B cell (primary cell): ENCODE measurements around the gene IL17B. TPM values are rescaled to one million over a fixed set of nuclear protein-coding genes. Genes with fewer than 3 reads are reported as not detected.

Experiments
- ATAC-seq: fragments of 200-7000 bp; cut with Tn5 transposase; one replicate; pipeline ENCODE4 v1.10.0; 2021; ENCODE audit warnings: low read depth, mild to moderate bottlenecking, moderate number of reproducible peaks, moderate library complexity
- CTCF ChIA-PET: fragments of 350-600 bp; sonication (Branson Sonifier 250); formaldehyde crosslinking; loops from one replicate; lab custom pipeline; 2021; ENCODE audit warnings: antibody characterized with exemption, inconsistent platforms; lab: Charles Lee
- POLR2A ChIA-PET: fragments of 350-600 bp; sonication (Branson Sonifier 250); formaldehyde crosslinking; loops from one replicate; lab custom pipeline; 2021; ENCODE audit warnings: antibody characterized with exemption; lab: Charles Lee
- DNase-seq: peaks from one replicate; pipeline ENCODE4 v3.0.0; 2013
- H2AFZ ChIP-seq: 2 replicates; pipeline ENCODE4 v1.6.1; 2012; ENCODE audit warnings: mild to moderate bottlenecking, low read depth, low read length; ENCODE audit not compliant: insufficient read depth, poor library complexity, severe bottlenecking
- H3K27ac ChIP-seq, 2 donors: 1 replicate in 1 of 2; 2 replicates in 1 of 2; pipeline ENCODE4 v1.5.1; 2012 to 2013; ENCODE audit warnings: low read length in 2 of 2, mild to moderate bottlenecking in 2 of 2, moderate library complexity in 1 of 2
- H3K27me3 ChIP-seq, 4 experiments: fragments of 200-600 bp in 1 of 4; sonication (generic) in 1 of 4; replicated peaks in 1 of 4; 1 replicate in 2 of 4; 2 replicates in 2 of 4; pipeline versions ENCODE4 v1.6.1 to v1.7.0; 2013 to 2016; ENCODE audit warnings: low read length in 3 of 4, mild to moderate bottlenecking in 2 of 4, mixed read lengths in 1 of 4, moderate library complexity in 1 of 4; ENCODE audit not compliant: insufficient read depth in 4 of 4, control insufficient read depth in 3 of 4; ENCODE audit errors: control extremely low read depth in 1 of 4
- H3K36me3 ChIP-seq, 2 experiments: replicated peaks in 1 of 2; 1 replicate in 1 of 2; 2 replicates in 1 of 2; pipeline versions ENCODE4 v1.6.1 to v1.7.1; 2013; ENCODE audit warnings: low read length in 1 of 2; ENCODE audit not compliant: insufficient read depth in 2 of 2, control insufficient read depth in 1 of 2; ENCODE audit errors: control extremely low read depth in 1 of 2, extremely low read depth in 1 of 2
- H3K4me1 ChIP-seq, 2 donors: fragments of 200-600 bp in 1 of 2; sonication (generic) in 1 of 2; 1 replicate in 1 of 2; 2 replicates in 1 of 2; pipeline versions ENCODE4 v1.5.1 to v1.6.1; 2013 to 2017; ENCODE audit warnings: low read length in 2 of 2; ENCODE audit not compliant: control insufficient read depth in 2 of 2, insufficient read depth in 2 of 2
- H3K4me2 ChIP-seq: replicated peaks from 2 replicates; pipeline ENCODE3; 2012; ENCODE audit warnings: mild to moderate bottlenecking, low read depth, low read length; ENCODE audit not compliant: poor library complexity, severe bottlenecking
- H3K4me3 ChIP-seq, 5 experiments: fragments of 200-600 bp in 1 of 5; sonication (generic) in 1 of 5; 1 replicate in 3 of 5; 2 replicates in 2 of 5; pipeline versions ENCODE4 v1.5.1 to v1.7.0; 2011 to 2016; ENCODE audit warnings: low read length in 4 of 5, mild to moderate bottlenecking in 4 of 5, low read depth in 2 of 5, control low read depth in 1 of 5, moderate library complexity in 1 of 5; ENCODE audit not compliant: insufficient read depth in 1 of 5; ENCODE audit errors: control extremely low read depth in 1 of 5, extremely low read depth in 1 of 5
- H3K79me2 ChIP-seq: fragments of 200-600 bp; sonication (generic); one replicate; pipeline ENCODE4 v1.6.0; 2016; ENCODE audit warnings: low read length; ENCODE audit not compliant: control insufficient read depth, insufficient read depth
- H3K9ac ChIP-seq: fragments of 200-600 bp; sonication (generic); 2 replicates; pipeline ENCODE4 v1.6.1; 2017; ENCODE audit warnings: mild to moderate bottlenecking, low read length, moderate library complexity
- H3K9me3 ChIP-seq, 3 donors: one replicate each; pipeline versions ENCODE4 v1.6.1 to v1.7.1; 2013; ENCODE audit warnings: low read length in 2 of 3; ENCODE audit not compliant: control insufficient read depth in 2 of 3, insufficient read depth in 1 of 3; ENCODE audit errors: control extremely low read depth in 1 of 3
- H4K20me1 ChIP-seq: 2 replicates; pipeline ENCODE4 v1.6.0; 2012; ENCODE audit warnings: mild to moderate bottlenecking, low read length; ENCODE audit not compliant: insufficient read depth, control insufficient read depth, poor library complexity, severe bottlenecking
- H3K27ac Mint-ChIP-seq: one replicate; pipeline ENCODE4 v1.8.0; 2021; ENCODE audit warnings: mixed read lengths
- H3K27me3 Mint-ChIP-seq: one replicate; pipeline ENCODE4 v1.8.0; 2021; ENCODE audit warnings: mixed read lengths
- H3K4me1 Mint-ChIP-seq: one replicate; pipeline ENCODE4 v1.8.0; 2021; ENCODE audit warnings: mixed read lengths
- H3K4me3 Mint-ChIP-seq: one replicate; pipeline ENCODE4 v1.8.0; 2021; ENCODE audit warnings: mixed read lengths
- H3K9me3 Mint-ChIP-seq: one replicate; pipeline ENCODE4 v1.8.0; 2022; ENCODE audit warnings: mixed read lengths; ENCODE audit not compliant: insufficient read depth
- EZH2 ChIP-seq: IDR thresholded peaks from 2 replicates; pipeline ENCODE4 v1.6.1; 2012; ENCODE audit warnings: borderline replicate concordance, low read depth, mild to moderate bottlenecking, moderate library complexity, low read length; ENCODE audit not compliant: insufficient read depth, poor library complexity, severe bottlenecking
- WGBS: methylation state at CpG from one replicate; pipeline ENCODE4 v1.1.5; 2013; ENCODE audit warnings: missing lambda C conversion rate; ENCODE audit not compliant: insufficient coverage; 5-methylcytosine and 5-hydroxymethylcytosine counted together
- intact Hi-C: fragments of 100-400 bp; cut with micrococcal nuclease; formaldehyde crosslinking; loops from one replicate; pipeline ENCODE4 v1.10.0; 2022
- polyA plus RNA-seq: library from polyadenylated mRNA; depleted of rRNA; stranded (reverse); fragments of >200 nt; gene quantifications from 2 replicates; pipeline ENCODE4 v1.2.3, GENCODE V29; 2012
- total RNA-seq, 2 donors: library from RNA; stranded (reverse); fragments of 120-200 nt in 1 of 2; gene quantifications; 1 replicate in 1 of 2; 2 replicates in 1 of 2; pipeline versions ENCODE4 v1.2.3 to v1.2.4, GENCODE V29; 2013 to 2022
- TF ChIP-seq, protein P1 (sequence below): fragments of 200-600 bp; IDR thresholded peaks from one replicate; pipeline ENCODE4 v1.8.0; 2022; ENCODE audit warnings: antibody characterized with exemption, mild to moderate bottlenecking

The IL17B gene
- total and polyA plus RNA-seq, 2 donors (not counting 1 experiment from before 2014, with no cell fraction given), result not detected

DNA sequence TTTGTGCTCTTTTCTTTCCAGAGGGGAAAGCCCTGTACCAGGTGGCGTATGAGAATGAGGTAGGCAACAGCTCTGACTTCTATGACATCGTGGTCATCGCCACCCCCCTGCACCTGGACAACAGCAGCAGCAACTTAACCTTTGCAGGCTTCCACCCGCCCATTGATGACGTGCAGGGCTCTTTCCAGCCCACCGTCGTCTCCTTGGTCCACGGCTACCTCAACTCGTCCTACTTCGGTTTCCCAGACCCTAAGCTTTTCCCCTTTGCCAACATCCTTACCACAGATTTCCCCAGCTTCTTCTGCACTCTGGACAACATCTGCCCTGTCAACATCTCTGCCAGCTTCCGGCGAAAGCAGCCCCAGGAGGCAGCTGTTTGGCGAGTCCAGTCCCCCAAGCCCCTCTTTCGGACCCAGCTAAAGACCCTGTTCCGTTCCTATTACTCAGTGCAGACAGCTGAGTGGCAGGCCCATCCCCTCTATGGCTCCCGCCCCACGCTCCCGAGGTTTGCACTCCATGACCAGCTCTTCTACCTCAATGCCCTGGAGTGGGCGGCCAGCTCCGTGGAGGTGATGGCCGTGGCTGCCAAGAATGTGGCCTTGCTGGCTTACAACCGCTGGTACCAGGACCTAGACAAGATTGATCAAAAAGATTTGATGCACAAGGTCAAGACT, 11.0 kb downstream of the IL17B start:
- ChIA-PET CTCF (interaction anchor here (0.7 to 8.0 kb wide), 19 partner anchors 7 to 250 kb away, joined by 3 to 134 read pairs (median 8); partner anchors contain the start of genes CSNK1A1, GRPEL2 and PCYOX1L), POLR2A (interaction anchor here (2.0 kb wide), 1 partner anchor 23 kb away, joined by 5 read pairs; the partner anchor contains the start of gene GRPEL2)
- no peaks in the 10 kb centered on the region for H3K9me3 ChIP-seq
- ATAC-seq, result no peak
- H3K4me1 ChIP-seq, result peaks cover 0 to 6% of the 10 kb centered on the region in 2 donors
- no peak for DNase-seq
- no peak for TF ChIP-seq EZH2
- TF ChIP-seq, protein P1, sequence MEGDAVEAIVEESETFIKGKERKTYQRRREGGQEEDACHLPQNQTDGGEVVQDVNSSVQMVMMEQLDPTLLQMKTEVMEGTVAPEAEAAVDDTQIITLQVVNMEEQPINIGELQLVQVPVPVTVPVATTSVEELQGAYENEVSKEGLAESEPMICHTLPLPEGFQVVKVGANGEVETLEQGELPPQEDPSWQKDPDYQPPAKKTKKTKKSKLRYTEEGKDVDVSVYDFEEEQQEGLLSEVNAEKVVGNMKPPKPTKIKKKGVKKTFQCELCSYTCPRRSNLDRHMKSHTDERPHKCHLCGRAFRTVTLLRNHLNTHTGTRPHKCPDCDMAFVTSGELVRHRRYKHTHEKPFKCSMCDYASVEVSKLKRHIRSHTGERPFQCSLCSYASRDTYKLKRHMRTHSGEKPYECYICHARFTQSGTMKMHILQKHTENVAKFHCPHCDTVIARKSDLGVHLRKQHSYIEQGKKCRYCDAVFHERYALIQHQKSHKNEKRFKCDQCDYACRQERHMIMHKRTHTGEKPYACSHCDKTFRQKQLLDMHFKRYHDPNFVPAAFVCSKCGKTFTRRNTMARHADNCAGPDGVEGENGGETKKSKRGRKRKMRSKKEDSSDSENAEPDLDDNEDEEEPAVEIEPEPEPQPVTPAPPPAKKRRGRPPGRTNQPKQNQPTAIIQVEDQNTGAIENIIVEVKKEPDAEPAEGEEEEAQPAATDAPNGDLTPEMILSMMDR, result no peak
- no peak overlapping the region for H3K4me2 ChIP-seq
- H2AFZ ChIP-seq, result no peak overlapping the region
- no peak overlapping the region for H3K4me3 Mint-ChIP-seq
- H3K27ac Mint-ChIP-seq, result no peak overlapping the region
- no peaks in the 10 kb centered on the region for H3K27me3 ChIP-seq
- 93% methylated on average over 21 of the region's 22 CpGs for WGBS
- no peak overlapping the region for H3K9ac ChIP-seq
- H3K4me3 ChIP-seq, result no peak overlapping the region
- peaks cover 0 to 3% of the 10 kb centered on the region in 2 experiments for H3K36me3 ChIP-seq
- intact Hi-C loops, result loop anchor here (1.0 kb wide), 1 partner anchor 11 kb away; no protein-coding TSS in a partner anchor
- H3K27ac ChIP-seq, result no peak overlapping the region
- H3K27me3 Mint-ChIP-seq, result no peaks in the 10 kb centered on the region
- H3K79me2 ChIP-seq, result peaks cover 4% of the 10 kb centered on the region
- peaks cover 9% of the 10 kb centered on the region for H3K4me1 Mint-ChIP-seq
- no peaks in the 10 kb centered on the region for H3K9me3 Mint-ChIP-seq
- H4K20me1 ChIP-seq, result no peaks in the 10 kb centered on the region
